Bronchial epithelial cell (primary cell): ENCODE results near the gene RNF227. TPM values are rescaled to one million over a fixed set of nuclear protein-coding genes. Genes with fewer than 3 reads are reported as not detected.

Source experiments
- DNase-seq: peaks from one replicate; pipeline ENCODE4 v3.0.0-alpha.2; 2010; ENCODE audit warnings: low read depth
- FAIRE-seq: peaks from 2 replicates; lab custom pipeline; 2011; peaks lifted over from hg19 to GRCh38; lab: Jason Lieb, UNC
- H3K27me3 ChIP-seq: 2 replicates; pipeline ENCODE4 v1.5.1; 2011; ENCODE audit warnings: low read length; ENCODE audit not compliant: control insufficient read depth, insufficient read depth
- H3K36me3 ChIP-seq: 2 replicates; pipeline ENCODE4 v1.5.1; 2011; ENCODE audit warnings: low read length; ENCODE audit not compliant: control insufficient read depth, insufficient read depth
- H3K4me3 ChIP-seq: 2 replicates; pipeline ENCODE4 v1.5.1; 2011; ENCODE audit warnings: mild to moderate bottlenecking, low read depth, low read length, control low read depth
- CTCF ChIP-seq: IDR thresholded peaks from 2 replicates; pipeline ENCODE4 v1.5.1; 2011; ENCODE audit warnings: mild to moderate bottlenecking, moderate library complexity, low read length, control low read depth, inconsistent platforms; ENCODE audit not compliant: insufficient read depth, severe bottlenecking
- total RNA-seq: library from RNA; depleted of rRNA; stranded (reverse); fragments of >200 nt; gene quantifications from 2 replicates; pipeline ENCODE4 v1.2.1, GENCODE V29; 2014

The RNF227 gene
- total RNA-seq, 1 donor from 2014 or later, result 8.2 TPM

- DNase-seq (no peak), FAIRE-seq (no peak)
- Histone ChIP-seq H3K36me3 (peaks cover 31% of the 10 kb centered on the region), H3K4me3 (no peak overlapping the region), H3K27me3 (no peaks in the 10 kb centered on the region)
- TF ChIP-seq CTCF, result no peak
Measured at GRCh38 chr17:7943291-7943690, 27.2 kb upstream of the RNF227 start.

- Histone ChIP-seq H3K27me3 (no peaks in the 10 kb centered on the region), H3K36me3 (peaks cover 29% of the 10 kb centered on the region), H3K4me3 (no peak overlapping the region)
- no peak for TF ChIP-seq CTCF
- DNase-seq (no peak), FAIRE-seq (no peak)
Measured at GRCh38 chr17:7940743-7941142, 24.7 kb upstream of the RNF227 start.

GRCh38 chr17:7940034-7940433, 23.9 kb upstream of the RNF227 start:
- FAIRE-seq, result no peak
- DNase-seq, result no peak
- no peak for TF ChIP-seq CTCF
- Histone ChIP-seq H3K36me3 (peaks cover 29% of the 10 kb centered on the region), H3K4me3 (no peak overlapping the region), H3K27me3 (no peaks in the 10 kb centered on the region)

- Histone ChIP-seq H3K27me3 (no peaks in the 10 kb centered on the region), H3K36me3 (peaks cover 19% of the 10 kb centered on the region), H3K4me3 (no peak overlapping the region)
- DNase-seq, result no peak
- FAIRE-seq, result no peak
- TF ChIP-seq CTCF, result no peak
Measured at GRCh38 chr17:7935859-7936258, 19.8 kb upstream of the RNF227 start.

- H3K27me3 ChIP-seq, result no peaks in the 10 kb centered on the region
- TF ChIP-seq CTCF, result peak; percentile 42
- DNase-seq, result peak; percentile 40
- peak overlapping the region; percentile 95 for H3K4me3 ChIP-seq
- no peak for FAIRE-seq
- H3K36me3 ChIP-seq, result peaks cover 12% of the 10 kb centered on the region
Measured at GRCh38 chr17:7932949-7933348, 16.9 kb upstream of the RNF227 start.

GRCh38 chr17:7932483-7932891, 16.4 kb upstream of the RNF227 start:
- TF ChIP-seq CTCF, result no peak
- peak; percentile 18 for DNase-seq
- H3K36me3 ChIP-seq, result peaks cover 12% of the 10 kb centered on the region
- FAIRE-seq, result no peak
- no peaks in the 10 kb centered on the region for H3K27me3 ChIP-seq
- H3K4me3 ChIP-seq, result peak overlapping the region; percentile 95
